COLO829 (cell line): Measurements from ENCODE around the gene CYP27B1.

Experiments used
- DNase-seq: peaks from one replicate; pipeline ENCODE4 v3.0.0; 2012; ENCODE audit warnings: low spot score

The CYP27B1 gene

DNA sequence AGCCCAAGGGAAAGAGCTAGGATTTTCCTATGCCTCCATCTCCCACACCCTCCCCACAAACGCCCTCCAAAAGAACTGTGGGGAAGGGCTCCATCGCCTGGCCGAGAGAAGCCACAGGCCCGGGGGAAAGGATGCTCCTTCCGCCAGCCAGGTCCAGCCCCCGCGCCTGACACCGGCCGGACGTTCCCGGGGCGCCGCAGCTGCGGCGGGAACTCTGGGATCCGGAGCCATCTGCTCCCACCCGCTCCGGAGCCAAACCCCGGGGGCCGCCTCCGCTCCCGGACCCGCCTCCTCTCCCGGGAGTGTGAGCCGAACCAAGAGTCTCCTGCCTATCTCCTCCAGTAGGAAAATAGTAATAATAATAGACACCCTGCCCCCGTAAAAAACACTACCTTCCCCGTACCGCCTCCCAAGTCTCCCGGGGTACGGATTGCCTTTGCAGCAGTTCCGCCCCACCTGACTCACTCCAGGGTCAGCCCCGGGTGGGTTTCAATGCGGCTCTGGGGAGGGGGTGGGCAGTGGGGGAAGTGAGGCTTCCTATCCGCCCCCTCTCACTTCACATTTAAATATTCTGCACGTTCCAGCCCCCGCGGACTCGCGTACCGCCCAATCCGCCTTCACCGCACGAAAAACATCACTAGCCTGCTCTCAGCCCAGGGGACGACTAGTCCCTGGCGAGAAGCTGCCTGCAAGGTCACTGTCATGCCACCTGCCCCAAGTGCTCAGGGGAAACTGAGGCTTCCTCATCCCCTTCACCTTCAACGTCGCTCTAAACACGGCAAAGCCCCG, 30.7 kb downstream of the CYP27B1 start:
- peak; percentile 57 for DNase-seq

DNA sequence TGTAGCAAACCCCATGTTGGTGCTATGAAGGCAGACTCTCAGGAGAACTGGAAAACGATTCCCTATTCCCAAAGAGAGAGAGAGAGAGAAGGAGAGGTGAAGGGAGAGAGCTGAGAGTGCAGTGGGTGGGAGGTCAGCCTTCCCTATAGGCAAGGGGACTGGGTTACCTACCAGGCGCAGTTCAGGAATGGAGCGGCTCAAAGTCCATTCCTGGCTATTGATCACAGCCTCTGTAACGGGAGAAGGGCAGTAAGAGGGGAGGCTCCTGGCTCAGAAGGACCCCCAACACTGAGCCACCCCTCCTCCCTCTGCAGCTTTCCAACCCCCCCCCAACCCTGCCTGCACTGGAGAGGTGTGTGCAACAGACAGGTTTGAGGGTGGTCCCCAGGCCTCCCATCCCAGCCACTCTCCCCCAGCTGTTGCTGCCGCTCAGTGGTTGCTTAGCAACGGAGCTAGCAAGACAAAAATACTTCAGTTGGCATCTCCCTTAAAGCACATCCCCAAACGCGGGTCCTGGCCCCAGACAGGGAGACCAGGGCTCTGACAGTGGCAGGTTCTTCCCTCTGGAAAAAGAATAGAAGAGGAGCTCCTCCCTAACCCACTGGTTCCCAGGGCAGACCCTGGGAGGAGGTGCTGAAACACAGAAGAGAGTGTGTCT, 31.6 kb downstream of the CYP27B1 start:
- DNase-seq, result no peak

DNA sequence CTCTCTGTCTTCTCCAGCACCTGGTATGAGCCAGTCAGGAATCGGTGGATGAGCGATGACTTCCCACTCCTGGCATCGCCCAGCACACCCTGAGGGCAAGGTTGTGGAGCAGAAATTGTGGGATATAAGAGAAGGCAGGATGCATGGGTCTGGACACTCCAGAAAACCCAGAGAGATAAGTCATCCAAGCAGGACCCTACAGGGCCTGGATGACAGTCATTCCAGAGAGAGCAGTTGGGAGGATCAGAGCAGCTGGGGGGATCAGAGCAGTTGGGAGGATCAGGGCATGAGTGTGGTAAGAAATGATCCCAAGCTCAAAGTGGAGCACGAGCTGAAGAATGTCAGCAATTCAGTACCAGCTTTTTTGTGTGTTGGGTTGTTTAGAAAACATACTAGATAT, 32.3 kb downstream of the CYP27B1 start:
- no peak for DNase-seq

DNA sequence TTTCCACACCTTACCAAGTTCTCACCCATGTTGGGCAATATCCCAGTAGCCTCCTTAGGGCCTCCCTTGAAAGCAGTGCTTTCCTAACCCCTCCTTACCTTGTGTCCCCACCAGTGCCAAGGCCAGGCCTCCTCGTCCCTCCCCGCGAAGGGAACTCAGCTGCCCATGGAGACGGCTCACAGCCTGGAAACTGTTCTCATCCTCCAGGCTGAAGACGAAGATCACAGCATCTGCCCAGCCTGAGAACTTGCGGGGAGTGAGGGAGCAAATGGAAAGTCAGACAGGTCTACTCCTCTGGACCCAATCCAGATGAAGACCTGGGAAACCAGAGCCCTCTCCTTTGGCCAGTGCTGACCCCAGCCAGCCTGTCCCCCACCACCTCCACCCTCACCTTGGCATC, 33.0 kb downstream of the CYP27B1 start:
- DNase-seq, result no peak

DNA sequence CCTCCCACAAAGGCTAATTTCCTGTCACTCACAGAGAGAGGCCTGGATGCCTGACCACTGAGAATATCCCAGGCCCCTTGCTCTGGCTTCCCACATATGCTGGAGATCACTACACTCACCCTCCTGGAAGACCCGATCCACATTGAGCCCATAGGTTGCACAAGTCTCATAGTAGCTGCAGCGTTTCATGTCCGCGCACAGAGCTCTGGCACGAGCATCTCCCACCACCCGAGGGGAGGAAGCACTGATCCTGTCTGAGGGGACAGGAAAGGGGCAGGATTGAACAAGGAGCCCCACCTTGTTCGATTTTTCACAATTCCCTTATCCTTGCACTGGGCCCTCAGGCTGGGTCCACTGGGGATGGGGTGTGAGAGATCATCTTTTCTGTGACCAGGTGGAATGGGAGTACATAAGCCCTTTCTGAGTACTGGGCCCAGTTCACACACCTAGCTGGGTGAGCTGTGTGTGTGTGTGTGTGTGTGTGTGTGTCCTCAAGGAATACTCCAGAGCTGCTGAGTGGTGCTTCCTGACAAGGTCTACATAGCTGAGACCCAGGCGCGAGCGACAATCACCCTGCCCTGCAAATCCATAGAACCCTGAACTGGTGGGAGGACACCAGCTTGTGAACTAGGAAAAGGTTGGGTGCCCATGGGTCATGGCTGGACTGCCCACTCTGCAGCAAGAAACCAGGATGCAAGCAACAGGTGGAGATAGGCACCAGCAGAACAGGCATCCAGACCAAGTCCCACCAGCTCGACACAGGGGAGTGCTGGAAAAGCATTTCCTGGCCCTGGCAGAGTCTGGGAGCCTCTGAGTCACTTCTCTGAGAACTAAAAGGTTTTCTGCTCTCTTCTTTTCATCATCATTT, 33.9 kb downstream of the CYP27B1 start:
- DNase-seq, result no peak

DNA sequence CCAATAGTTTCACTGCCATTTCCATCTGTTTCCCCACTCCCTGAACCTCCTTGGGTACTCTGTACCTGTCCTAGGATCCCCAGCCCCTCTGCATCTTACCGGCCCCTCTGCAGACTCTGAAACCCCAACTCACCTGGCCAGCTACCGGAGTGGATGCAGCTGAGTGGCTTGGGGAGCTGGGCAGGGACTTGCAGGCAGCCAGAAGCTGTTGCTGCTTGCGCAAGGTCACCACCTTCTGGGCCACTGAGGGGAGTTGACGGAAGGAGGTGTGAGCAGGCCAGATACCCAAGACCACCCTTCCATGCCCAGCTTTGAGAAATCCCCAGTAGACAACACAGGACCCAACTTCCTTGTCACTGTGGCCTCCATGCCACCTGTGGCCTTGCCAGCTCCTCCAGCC, 34.6 kb downstream of the CYP27B1 start:
- DNase-seq, result no peak

DNA sequence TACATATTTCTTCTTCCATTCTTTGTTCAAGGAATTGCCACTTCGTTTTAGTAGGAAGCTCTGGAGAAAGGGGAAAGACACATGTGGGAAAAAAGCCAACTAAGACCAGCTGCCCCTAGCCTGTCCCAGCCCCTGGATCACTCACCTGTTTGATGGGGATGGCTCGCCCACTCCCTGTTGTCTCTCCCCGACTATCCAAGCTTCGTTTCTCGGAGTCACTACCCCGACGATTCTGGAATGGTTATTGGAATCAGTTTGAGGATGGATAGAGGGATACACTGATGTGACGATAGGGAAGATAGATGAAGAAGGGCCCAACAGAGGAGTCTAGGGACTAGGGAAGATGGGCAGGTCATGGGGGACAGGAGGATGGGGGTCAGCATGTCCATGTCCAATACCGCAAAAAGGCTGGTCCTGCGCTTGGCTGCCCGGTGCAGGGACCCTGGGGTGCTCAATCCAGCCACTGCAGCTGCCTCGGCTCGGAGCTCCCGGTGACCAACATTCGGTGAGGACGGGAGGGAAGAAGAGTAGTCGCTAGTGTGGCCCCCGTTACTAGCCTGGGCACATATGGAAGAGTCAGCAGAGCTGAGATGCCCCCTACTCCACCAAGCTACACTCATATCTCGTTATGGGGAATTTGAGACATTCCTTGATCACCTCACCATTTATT, 35.3 kb downstream of the CYP27B1 start:
- DNase-seq, result no peak

DNA sequence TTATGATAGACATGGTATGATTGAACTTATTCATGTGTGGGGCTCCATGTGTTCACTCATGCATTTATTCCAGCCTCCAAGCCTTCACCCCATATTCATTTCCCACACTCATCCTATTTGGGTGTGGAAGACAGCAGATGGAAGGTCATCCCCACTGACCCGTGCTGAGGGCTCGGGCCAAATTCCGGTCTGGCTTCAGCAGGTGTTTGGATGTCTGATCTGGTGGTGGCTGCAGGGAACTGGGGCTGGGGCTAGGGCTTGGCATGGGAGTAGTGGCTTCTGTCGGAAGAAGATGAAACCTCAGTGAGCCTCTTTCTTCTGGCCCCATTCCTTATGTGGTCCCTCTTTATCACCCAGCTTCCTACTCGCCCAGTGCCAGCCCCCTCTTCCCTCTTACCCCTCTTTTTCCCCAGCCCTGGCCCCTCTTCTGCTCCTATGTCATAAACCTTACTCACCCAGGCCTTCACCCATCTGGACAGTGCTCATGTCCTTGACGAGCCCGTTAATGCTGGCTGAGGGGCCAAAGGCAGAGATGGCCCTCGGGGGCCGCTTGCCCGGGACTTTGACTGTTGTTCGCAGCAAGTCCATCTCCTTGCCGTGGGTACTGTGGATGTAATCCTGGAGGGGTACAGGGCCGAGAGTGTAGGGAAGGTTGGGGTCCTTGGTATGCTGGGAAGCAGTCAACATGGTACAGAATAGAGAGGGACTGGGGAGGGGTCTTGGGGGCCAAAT, 36.4 kb downstream of the CYP27B1 start:
- no peak for DNase-seq

DNA sequence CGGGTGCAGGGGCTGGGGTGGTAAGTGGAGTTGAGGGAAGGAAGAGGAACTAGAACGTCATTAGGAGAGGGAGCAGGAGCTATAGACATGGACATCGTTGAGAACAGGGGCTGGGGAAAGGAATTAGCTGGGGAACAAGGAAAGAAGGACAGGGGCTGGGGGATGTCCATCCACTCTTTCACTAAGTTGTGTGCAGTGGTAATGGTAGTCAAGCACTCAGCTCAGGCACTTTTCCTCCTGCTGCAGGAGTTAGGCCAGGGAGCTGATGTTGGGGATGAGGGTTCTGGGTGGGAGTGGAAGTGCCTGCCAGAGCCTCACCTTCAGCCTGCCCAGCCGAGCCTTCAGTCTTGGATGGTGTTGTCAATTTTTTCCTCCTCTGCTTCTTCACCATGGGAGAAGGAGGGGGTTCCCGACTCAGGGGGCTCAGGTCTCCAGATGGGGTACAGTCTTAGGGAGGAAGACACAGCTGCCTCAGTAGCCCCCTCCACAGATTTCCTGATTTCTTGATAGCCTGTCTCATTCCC, 37.5 kb downstream of the CYP27B1 start:
- DNase-seq, result no peak

DNA sequence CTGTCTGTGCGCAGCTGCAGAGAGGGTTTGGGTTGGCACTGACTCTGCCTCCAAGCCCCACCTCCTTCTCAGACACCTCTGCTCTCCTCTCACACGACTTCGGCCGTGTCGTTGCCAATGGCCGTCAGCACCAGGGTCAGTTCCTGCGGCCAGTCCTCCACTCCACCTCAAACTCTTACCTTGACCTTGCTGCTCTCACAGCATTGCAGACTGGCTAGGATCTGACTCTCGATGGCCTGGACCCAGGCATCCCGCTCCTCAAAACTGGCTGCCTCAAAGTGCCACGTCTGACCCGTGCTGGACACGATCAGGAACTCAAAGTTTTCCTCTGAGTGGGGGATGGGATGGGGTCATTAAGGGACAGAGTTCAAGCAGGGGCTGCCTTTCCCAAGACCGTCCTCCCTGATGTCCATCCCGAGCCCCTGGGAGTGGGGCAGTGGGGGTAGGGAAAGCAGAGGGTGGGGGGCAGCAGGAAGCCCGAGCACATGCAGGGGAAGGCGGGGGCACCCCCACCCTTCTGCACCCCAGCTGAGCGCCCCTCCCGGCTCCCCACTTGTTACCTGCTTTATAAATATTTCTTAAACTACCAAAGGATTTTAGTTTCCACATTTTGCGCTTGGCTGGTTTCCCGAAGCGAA, 39.0 kb downstream of the CYP27B1 start:
- DNase-seq, result no peak

DNA sequence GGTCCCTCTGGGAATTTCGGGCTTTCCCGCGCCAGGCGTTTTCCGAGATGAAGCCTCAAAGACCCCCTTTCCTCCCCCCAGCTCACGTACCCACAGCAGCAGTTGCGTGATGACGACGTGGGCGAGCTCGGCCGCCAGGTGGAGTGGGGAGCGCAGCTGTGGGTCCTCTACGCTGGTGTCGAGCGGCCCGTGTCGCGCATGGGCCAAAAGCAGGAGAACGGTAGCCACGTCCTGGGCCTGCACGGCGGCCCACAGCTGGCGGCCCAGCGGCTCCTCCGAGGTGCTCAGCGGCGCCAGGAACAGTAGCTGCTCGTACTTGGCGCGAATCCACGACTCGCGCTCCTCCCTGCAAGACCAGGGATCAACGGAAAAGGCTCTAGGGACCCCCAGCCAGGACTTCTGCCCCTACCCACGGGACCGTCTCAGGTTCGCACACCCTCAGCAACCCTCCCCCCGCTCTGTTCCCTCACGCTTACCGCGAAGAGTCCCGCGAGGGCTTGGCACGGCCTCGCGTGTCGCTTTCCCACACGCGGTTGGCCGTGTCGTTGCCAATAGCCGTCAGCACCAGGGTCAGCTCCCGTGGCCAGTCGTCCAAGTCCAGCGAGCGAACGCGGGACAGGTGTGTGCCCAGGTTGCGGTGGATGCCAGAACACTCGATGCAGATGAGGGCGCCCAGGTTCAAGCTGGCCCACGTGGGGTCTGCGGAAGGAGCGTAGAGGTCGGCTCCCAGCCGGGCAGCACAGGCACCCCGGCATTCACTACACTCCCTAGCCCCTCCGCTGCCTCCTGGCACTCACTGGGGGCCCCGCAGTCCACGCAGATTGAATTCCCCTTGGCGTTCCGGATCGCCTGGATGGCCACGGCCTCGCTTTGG, 39.8 kb downstream of the CYP27B1 start:
- no peak for DNase-seq

DNA sequence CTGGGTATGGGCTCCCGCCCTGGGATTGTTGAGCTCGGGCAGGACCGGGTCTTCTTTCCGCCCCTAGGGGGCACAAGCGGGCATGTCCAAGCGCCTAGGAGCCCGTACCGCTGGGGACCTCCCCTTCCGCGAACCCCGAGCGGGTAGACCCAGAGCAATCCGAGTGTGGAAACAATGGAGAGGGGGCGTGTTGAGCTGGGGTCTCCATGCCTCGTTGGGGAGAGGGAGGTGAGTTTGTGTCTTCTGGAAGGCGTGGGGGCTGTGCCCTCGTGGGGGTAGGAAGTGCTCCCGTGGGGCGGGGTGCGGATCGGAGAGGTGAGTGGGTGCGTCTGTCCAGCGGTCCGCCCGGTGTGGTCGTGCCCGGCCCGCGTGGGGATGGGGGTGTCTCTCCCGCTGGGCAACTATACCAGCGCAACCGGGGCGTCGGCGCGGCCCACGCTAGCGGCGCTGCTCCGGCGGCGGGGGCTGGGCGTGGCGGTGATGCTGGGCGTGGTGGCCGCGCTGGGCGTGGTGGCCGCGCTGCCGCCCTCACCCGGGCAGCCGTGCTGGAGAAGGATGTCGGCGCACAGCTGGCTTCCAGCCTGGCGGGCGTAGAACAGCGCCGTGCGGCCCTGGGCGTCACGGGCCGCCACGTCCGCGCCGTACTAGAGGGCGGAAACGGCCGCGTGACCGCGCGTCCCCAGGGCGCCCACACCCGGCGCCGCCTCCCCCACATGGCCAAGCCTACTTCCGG, 40.6 kb downstream of the CYP27B1 start:
- peak; percentile 88 for DNase-seq

DNA sequence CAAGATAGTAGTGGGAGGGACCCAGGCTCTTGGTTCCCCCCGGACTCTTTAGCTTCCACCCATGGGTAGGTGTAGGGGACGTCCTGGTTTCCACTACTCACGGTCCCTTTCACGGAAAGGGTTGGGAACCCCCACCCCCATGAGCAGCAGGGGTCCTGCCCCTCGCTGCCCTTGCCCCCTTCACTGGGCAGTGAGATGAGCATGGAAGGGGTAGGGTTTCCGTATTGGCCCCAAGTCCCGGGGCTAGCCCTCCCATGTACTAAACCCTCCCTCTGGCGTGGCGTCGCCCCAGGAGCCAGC, 41.1 kb downstream of the CYP27B1 start:
- DNase-seq, result no peak

DNA sequence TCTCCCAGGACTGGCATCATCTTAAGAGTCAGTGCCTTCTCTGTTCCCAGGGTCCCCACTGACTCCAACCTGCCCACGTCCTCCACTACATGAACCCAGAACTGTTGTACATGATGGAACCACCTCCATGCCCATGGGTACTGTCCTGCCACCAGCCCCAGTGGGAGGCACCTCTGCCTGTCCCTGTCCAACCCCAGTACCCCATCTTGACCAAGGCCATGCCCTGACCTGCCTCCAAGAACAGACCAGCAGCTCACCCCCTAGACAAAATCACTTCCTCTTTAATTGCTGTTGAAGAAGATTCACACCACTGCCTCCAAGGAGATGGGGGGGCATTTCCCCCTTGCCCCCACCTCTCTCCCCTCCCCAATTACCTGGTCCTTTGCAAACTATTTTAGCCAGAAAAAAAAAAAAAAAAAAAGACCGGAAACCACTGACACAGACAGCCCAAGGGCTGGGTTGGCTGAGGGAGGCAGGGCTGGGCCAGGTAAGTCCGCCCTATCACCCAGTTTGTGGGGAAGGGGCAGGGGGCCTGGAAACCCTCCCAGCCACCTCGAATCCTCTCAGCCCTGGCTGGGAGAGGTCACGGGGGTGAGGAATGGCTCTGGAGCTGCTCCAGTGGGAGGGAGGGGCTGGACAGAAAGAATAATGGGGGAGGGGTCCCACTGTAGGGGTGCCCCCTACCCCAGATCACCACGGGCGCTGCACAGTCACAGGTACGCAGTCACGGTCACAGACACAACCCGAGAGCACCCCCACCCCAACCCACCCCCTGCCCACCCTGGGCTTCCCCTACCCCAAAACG, 41.7 kb downstream of the CYP27B1 start:
- no peak for DNase-seq

DNA sequence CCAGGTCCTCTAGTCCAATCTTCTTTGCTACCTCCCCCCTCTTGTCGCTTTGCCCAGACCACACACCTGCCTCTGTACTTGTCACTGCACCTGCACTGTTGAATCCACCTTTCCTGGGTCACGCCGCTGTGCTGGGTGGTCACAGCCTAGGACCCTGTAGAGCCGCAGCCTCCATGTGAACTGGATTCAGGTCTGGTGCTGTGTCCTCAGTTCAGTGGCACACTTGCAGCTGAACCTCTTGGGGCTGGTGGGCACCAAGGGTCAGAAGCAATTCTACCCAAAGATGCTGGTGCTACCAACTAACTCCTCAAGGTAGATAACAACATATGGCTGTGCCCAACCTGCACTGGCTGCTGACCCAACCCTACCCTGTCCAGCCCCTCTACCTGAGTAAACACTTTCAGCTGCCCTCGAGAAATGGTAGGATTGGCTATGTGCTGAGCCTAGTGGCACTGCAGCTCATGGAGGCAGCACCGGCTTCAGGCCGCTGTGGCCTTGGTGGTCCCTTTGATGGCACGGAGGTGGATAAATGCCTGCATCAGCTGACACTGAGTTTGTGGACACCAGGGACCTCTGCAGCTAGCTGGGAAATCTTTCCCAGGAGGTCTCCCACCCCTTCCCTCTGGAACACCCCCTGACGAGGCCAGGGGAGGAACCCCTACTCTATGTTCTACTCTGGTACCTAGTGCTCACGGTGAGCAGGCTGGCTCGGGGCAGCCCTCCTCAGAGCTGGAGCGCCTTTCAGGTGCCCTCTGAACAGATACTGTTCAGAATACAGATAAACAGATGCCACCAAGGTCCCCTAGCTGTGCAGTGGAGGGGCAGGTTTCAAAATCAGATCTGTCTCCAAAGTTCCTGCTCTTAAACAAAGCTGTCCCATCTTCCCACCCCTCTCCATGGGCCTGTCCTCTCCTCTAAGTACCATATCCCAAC, 42.6 kb downstream of the CYP27B1 start:
- no peak for DNase-seq

DNA sequence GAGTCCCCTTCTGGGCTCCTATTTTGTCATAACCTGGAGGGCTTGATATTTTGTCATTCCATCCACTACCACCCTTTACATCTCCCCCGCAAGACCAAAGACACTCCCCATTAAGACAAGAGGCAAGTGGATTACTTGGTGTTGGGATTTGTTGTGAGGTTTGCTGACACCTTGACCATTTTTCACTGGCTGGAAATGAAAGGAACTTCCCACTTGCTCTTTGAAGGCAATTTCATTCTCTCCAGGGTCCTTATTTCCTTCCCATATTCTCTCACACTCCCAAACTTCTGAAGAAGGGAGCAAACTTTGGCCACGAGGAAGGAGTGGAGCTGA, 43.3 kb downstream of the CYP27B1 start:
- no peak for DNase-seq
